ENCODE data around the gene PITX1. TPM values are rescaled to one million over a fixed set of nuclear protein-coding genes. Genes with fewer than 3 reads are reported as not detected.

PITX1 gene
- total RNA-seq, 1 donor from 2014 or later = not detected

DNA sequence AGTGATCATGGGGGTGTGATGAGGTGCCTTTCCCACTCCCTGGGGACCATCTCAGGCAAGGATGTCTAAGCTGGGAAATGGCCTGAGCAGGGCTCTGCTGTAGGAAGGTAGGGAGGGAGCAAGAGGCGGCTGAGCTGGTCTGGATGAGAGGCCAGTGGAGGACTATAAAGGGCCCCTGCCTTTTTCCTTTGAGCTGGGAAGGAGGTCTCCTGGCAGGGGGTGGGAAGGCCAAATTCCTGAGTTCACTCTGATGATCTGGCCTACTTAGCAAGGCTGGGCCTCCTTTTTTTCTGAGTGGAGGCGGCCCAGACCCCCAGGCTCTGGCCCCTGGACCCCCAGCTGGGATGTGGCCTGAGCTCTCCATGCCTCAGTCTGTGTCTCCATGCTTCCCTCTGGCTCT is 14.3 kb upstream of the PITX1 start:
- H3K4me1 Mint-ChIP-seq = peaks cover 9% of the 10 kb centered on the region
- no peaks in the 10 kb centered on the region for H3K9me3 ChIP-seq (ENCODE audit: low read depth)
- H3K9ac ChIP-seq = no peak overlapping the region
- H3K36me3 Mint-ChIP-seq = no peaks in the 10 kb centered on the region
- H3K27me3 ChIP-seq = peaks cover 100% of the 10 kb centered on the region
- H2AFZ ChIP-seq (replicated peaks) = no peak overlapping the region
- H3K4me3 ChIP-seq = no peak overlapping the region
- no peaks in the 10 kb centered on the region for H3K9me3 Mint-ChIP-seq
- H3F3A ChIP-seq (ENCODE audit: low read depth) = no peaks in the 10 kb centered on the region
- no peaks in the 10 kb centered on the region for H3K79me2 ChIP-seq (ENCODE audit: low read depth)
- peak; percentile 56 for DNase-seq (ENCODE audit: low spot score)
- no peak overlapping the region for H3K4me2 ChIP-seq
- H3K27me3 Mint-ChIP-seq (ENCODE audit: insufficient read depth, low read depth) = peaks cover 59% of the 10 kb centered on the region
- peaks cover 12% of the 10 kb centered on the region for H3K4me1 ChIP-seq
- H3K36me3 ChIP-seq = no peaks in the 10 kb centered on the region
- TF ChIP-seq, protein P1, sequence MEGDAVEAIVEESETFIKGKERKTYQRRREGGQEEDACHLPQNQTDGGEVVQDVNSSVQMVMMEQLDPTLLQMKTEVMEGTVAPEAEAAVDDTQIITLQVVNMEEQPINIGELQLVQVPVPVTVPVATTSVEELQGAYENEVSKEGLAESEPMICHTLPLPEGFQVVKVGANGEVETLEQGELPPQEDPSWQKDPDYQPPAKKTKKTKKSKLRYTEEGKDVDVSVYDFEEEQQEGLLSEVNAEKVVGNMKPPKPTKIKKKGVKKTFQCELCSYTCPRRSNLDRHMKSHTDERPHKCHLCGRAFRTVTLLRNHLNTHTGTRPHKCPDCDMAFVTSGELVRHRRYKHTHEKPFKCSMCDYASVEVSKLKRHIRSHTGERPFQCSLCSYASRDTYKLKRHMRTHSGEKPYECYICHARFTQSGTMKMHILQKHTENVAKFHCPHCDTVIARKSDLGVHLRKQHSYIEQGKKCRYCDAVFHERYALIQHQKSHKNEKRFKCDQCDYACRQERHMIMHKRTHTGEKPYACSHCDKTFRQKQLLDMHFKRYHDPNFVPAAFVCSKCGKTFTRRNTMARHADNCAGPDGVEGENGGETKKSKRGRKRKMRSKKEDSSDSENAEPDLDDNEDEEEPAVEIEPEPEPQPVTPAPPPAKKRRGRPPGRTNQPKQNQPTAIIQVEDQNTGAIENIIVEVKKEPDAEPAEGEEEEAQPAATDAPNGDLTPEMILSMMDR (IDR thresholded peaks at IDR 0.05) = no peak
- TF ChIP-seq EZH2 (IDR thresholded peaks at IDR 0.05) = no peak
- no peak for TF ChIP-seq EZH2phosphoT487 (IDR thresholded peaks at IDR 0.05)
- no peak overlapping the region for H3K4me3 Mint-ChIP-seq
- no peak overlapping the region for H3K27ac ChIP-seq
- H4K20me1 ChIP-seq (ENCODE audit: low read depth) = peaks cover 23% of the 10 kb centered on the region
- H3K27ac Mint-ChIP-seq = no peak overlapping the region

GRCh38 chr5:135047347-135047695 is 13.3 kb upstream of the PITX1 start:
- Histone ChIP-seq H3K4me3 (no peak overlapping the region), H3K36me3 (no peaks in the 10 kb centered on the region), H3K27ac (no peak overlapping the region), H3K27me3 (peaks cover 100% of the 10 kb centered on the region), H3K9ac (no peak overlapping the region), H4K20me1 (ENCODE audit: low read depth) (peaks cover 27% of the 10 kb centered on the region), H3K9me3 (ENCODE audit: low read depth) (no peaks in the 10 kb centered on the region), H3K79me2 (ENCODE audit: low read depth) (no peaks in the 10 kb centered on the region), H3K4me2 (no peak overlapping the region), H3K4me1 (peaks cover 12% of the 10 kb centered on the region), H3F3A (ENCODE audit: low read depth) (no peaks in the 10 kb centered on the region), H2AFZ (replicated peaks) (no peak overlapping the region)
- H3K9me3 Mint-ChIP-seq = no peaks in the 10 kb centered on the region
- H3K27ac Mint-ChIP-seq = no peak overlapping the region
- DNase-seq (ENCODE audit: low spot score) = no peak
- no peaks in the 10 kb centered on the region for H3K36me3 Mint-ChIP-seq
- H3K4me1 Mint-ChIP-seq = peaks cover 9% of the 10 kb centered on the region
- H3K4me3 Mint-ChIP-seq = no peak overlapping the region
- TF ChIP-seq EZH2phosphoT487 (IDR thresholded peaks at IDR 0.05) (no peak), EZH2 (IDR thresholded peaks at IDR 0.05) (no peak)
- TF ChIP-seq, protein P1 (IDR thresholded peaks at IDR 0.05) = no peak
- H3K27me3 Mint-ChIP-seq (ENCODE audit: insufficient read depth, low read depth) = peaks cover 62% of the 10 kb centered on the region

DNA sequence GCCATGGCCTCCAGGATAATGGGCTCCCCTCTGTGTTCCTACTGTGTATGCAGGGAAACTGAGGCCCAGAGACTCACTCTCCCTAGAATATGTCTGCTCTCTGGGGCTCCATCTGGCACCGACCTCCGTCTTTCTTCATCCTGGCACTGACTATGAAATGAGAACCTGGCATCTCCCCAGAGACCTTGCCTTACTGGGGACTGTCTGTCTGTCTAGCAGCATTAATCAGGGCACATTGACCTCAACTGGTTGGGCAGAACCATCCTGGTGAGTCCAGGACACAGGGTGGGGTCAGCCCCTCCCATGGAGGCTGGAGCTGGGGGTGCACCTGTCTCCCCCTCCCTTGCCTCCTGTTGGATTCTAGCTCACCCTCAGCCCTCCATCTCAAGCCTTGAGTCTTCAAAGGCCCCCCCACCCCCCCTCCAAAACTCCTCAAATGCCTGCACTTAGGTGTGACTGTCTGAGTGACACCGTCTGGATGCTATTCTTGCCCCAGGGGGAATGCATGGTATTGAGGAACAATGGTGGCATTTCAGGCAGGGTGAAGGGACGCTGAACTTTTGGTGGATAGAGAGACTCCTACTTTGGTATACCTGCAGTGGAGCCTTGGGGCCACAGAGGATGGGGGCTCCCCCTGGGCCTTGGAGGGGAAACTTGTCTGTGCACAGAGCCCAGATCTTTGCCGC is 12.8 kb upstream of the PITX1 start:
- H3K4me3 Mint-ChIP-seq = no peak overlapping the region
- H3K27me3 ChIP-seq = peaks cover 100% of the 10 kb centered on the region
- no peaks in the 10 kb centered on the region for H3K79me2 ChIP-seq (ENCODE audit: low read depth)
- H3K27me3 Mint-ChIP-seq (ENCODE audit: insufficient read depth, low read depth) = peaks cover 61% of the 10 kb centered on the region
- no peak overlapping the region for H3K27ac ChIP-seq
- H3K27ac Mint-ChIP-seq = no peak overlapping the region
- no peak overlapping the region for H3K4me2 ChIP-seq
- H3K4me1 Mint-ChIP-seq = peaks cover 9% of the 10 kb centered on the region
- TF ChIP-seq EZH2phosphoT487 (IDR thresholded peaks at IDR 0.05) = no peak
- TF ChIP-seq, protein P1 (IDR thresholded peaks at IDR 0.05) = no peak
- no peak for TF ChIP-seq EZH2 (IDR thresholded peaks at IDR 0.05)
- no peaks in the 10 kb centered on the region for H3K36me3 Mint-ChIP-seq
- no peaks in the 10 kb centered on the region for H3K9me3 Mint-ChIP-seq
- no peak overlapping the region for H3K4me3 ChIP-seq
- H2AFZ ChIP-seq (replicated peaks) = no peak overlapping the region
- peaks cover 27% of the 10 kb centered on the region for H4K20me1 ChIP-seq (ENCODE audit: low read depth)
- no peaks in the 10 kb centered on the region for H3F3A ChIP-seq (ENCODE audit: low read depth)
- no peak overlapping the region for H3K9ac ChIP-seq
- DNase-seq (ENCODE audit: low spot score) = no peak
- H3K4me1 ChIP-seq = peaks cover 12% of the 10 kb centered on the region
- no peaks in the 10 kb centered on the region for H3K9me3 ChIP-seq (ENCODE audit: low read depth)
- no peaks in the 10 kb centered on the region for H3K36me3 ChIP-seq

Data from neural progenitor cell (in vitro differentiated cells).